ENCODE results near the gene FAM120B. TPM values are rescaled to one million over a fixed set of nuclear protein-coding genes. Genes with fewer than 3 reads are reported as not detected.

FAM120B gene
- polyA plus RNA-seq, 1 experiment, result 8.8 TPM

DNA sequence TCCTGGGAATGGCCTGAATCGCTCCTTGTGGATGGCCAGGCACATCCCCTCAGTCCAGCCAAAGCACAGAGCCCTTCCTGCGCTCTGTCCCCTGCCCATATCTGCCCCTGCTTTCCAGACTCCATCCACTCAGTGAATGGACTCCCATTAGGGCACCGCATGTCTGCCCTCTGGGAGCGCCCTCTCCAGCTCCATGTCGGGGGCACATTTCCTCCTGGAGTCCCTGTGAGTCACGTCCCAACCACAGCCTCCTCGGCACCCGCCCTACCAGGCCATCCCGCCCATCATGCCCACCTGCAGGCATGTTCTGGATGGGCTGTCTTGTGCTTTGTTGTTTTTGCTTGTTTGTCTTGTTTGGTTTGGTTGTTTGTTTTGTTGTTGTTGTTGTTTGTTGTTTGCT, 149.8 kb downstream of the FAM120B start:
- no peak for DNase-seq (ENCODE audit: low read depth)
- Histone ChIP-seq H3K36me3 (ENCODE audit: control insufficient read depth, insufficient read depth, low read length) (no peaks in the 10 kb centered on the region), H3K27me3 (ENCODE audit: control insufficient read depth, insufficient read depth, low read length) (peaks cover 2% of the 10 kb centered on the region; the same call in 1 of the 2 replicates), H3K4me3 (ENCODE audit: low read depth, low read length) (no peak overlapping the region)
- TF ChIP-seq, protein P1, sequence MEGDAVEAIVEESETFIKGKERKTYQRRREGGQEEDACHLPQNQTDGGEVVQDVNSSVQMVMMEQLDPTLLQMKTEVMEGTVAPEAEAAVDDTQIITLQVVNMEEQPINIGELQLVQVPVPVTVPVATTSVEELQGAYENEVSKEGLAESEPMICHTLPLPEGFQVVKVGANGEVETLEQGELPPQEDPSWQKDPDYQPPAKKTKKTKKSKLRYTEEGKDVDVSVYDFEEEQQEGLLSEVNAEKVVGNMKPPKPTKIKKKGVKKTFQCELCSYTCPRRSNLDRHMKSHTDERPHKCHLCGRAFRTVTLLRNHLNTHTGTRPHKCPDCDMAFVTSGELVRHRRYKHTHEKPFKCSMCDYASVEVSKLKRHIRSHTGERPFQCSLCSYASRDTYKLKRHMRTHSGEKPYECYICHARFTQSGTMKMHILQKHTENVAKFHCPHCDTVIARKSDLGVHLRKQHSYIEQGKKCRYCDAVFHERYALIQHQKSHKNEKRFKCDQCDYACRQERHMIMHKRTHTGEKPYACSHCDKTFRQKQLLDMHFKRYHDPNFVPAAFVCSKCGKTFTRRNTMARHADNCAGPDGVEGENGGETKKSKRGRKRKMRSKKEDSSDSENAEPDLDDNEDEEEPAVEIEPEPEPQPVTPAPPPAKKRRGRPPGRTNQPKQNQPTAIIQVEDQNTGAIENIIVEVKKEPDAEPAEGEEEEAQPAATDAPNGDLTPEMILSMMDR (IDR thresholded peaks at IDR 0.05; ENCODE audit: insufficient read depth, low read depth, low read length), result no peak
- POLR2A ChIA-PET, result no interaction called here
- CTCF ChIA-PET, result no interaction called here

Small RNA genes lying within 50 kb of the gene (small RNA-seq; reads per million reads assigned to genes)
- gene MIR4644 (ENCODE audit: insufficient read length, low read depth, low replicate concordance), result not detected

Other genes starting within 250 kb of the FAM120B start
- 0.29 and 0.53 TPM in 2 replicates for gene DLL1, start 15.7 kb upstream of the FAM120B start, polyA plus RNA-seq (2011; rRNA removed)
- gene PSMB1, start 246.5 kb downstream of the FAM120B start, polyA plus RNA-seq (2011; rRNA removed), result 344 and 352 TPM in 2 replicates
- gene TBP, start 247.6 kb downstream of the FAM120B start, polyA plus RNA-seq (2011; rRNA removed), result 18.3 and 19.3 TPM in 2 replicates